ENCODE measurements around the gene SIGLEC12. TPM values are rescaled to one million over a fixed set of nuclear protein-coding genes. Genes with fewer than 3 reads are reported as not detected.

SIGLEC12 gene
- total and polyA plus RNA-seq, 9 of the 15 experiments (the other 6 are each of a cell fraction or from before 2014, with no cell fraction given) = 0.08 to 1.3 (median 0.54) TPM

DNA sequence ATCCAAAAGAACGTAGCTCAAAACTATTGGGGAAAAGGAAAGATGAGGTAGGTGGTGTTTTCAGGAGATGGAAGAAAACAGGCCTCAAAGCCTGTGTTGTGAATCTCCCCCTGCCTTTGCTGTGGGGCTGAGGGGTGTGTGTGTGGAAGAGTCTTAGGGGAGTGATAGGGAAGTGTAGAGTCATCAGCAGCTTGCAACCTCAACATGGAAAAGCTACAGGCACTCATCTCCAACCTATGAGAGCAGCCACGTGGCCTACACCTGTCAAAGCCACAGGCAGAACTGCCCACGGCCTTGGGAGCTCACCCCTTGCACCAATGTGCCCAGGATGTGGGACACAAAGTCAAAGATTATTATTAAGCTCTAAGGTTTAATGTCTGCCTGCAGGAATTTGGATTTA, 4.3 kb upstream of the SIGLEC12 start (continued):
- TF ChIP-seq, protein P1, sequence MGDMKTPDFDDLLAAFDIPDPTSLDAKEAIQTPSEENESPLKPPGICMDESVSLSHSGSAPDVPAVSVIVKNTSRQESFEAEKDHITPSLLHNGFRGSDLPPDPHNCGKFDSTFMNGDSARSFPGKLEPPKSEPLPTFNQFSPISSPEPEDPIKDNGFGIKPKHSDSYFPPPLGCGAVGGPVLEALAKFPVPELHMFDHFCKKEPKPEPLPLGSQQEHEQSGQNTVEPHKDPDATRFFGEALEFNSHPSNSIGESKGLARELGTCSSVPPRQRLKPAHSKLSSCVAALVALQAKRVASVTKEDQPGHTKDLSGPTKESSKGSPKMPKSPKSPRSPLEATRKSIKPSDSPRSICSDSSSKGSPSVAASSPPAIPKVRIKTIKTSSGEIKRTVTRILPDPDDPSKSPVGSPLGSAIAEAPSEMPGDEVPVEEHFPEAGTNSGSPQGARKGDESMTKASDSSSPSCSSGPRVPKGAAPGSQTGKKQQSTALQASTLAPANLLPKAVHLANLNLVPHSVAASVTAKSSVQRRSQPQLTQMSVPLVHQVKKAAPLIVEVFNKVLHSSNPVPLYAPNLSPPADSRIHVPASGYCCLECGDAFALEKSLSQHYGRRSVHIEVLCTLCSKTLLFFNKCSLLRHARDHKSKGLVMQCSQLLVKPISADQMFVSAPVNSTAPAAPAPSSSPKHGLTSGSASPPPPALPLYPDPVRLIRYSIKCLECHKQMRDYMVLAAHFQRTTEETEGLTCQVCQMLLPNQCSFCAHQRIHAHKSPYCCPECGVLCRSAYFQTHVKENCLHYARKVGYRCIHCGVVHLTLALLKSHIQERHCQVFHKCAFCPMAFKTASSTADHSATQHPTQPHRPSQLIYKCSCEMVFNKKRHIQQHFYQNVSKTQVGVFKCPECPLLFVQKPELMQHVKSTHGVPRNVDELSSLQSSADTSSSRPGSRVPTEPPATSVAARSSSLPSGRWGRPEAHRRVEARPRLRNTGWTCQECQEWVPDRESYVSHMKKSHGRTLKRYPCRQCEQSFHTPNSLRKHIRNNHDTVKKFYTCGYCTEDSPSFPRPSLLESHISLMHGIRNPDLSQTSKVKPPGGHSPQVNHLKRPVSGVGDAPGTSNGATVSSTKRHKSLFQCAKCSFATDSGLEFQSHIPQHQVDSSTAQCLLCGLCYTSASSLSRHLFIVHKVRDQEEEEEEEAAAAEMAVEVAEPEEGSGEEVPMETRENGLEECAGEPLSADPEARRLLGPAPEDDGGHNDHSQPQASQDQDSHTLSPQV (IDR thresholded peaks at IDR 0.05) = 0 out of 2 replicates have a peak, but pooled peaks have one; percentile 32
- TF ChIP-seq, protein P2, sequence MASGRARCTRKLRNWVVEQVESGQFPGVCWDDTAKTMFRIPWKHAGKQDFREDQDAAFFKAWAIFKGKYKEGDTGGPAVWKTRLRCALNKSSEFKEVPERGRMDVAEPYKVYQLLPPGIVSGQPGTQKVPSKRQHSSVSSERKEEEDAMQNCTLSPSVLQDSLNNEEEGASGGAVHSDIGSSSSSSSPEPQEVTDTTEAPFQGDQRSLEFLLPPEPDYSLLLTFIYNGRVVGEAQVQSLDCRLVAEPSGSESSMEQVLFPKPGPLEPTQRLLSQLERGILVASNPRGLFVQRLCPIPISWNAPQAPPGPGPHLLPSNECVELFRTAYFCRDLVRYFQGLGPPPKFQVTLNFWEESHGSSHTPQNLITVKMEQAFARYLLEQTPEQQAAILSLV (tag; IDR thresholded peaks at IDR 0.05) = no peak
- TF ChIP-seq ZNF124 (CRISPR knock-in tag; IDR thresholded peaks at IDR 0.05) (no peak), MEF2A (IDR thresholded peaks at IDR 0.05; ENCODE audit: control insufficient read depth, low read depth, low read length) (no peak), DMBX1 (CRISPR knock-in tag; IDR thresholded peaks at IDR 0.05; ENCODE audit: borderline replicate concordance) (peak; percentile 59; the same call in 1 of the 2 replicates), ZNF184 (CRISPR knock-in tag; IDR thresholded peaks at IDR 0.05) (no peak), SNIP1 (IDR thresholded peaks at IDR 0.05; ENCODE audit: low read depth) (no peak), MCM2 (IDR thresholded peaks at IDR 0.05; ENCODE audit: low read depth) (no peak), ZNF780A (CRISPR knock-in tag; IDR thresholded peaks at IDR 0.05) (no peak)
- TF ChIP-seq, protein P3, sequence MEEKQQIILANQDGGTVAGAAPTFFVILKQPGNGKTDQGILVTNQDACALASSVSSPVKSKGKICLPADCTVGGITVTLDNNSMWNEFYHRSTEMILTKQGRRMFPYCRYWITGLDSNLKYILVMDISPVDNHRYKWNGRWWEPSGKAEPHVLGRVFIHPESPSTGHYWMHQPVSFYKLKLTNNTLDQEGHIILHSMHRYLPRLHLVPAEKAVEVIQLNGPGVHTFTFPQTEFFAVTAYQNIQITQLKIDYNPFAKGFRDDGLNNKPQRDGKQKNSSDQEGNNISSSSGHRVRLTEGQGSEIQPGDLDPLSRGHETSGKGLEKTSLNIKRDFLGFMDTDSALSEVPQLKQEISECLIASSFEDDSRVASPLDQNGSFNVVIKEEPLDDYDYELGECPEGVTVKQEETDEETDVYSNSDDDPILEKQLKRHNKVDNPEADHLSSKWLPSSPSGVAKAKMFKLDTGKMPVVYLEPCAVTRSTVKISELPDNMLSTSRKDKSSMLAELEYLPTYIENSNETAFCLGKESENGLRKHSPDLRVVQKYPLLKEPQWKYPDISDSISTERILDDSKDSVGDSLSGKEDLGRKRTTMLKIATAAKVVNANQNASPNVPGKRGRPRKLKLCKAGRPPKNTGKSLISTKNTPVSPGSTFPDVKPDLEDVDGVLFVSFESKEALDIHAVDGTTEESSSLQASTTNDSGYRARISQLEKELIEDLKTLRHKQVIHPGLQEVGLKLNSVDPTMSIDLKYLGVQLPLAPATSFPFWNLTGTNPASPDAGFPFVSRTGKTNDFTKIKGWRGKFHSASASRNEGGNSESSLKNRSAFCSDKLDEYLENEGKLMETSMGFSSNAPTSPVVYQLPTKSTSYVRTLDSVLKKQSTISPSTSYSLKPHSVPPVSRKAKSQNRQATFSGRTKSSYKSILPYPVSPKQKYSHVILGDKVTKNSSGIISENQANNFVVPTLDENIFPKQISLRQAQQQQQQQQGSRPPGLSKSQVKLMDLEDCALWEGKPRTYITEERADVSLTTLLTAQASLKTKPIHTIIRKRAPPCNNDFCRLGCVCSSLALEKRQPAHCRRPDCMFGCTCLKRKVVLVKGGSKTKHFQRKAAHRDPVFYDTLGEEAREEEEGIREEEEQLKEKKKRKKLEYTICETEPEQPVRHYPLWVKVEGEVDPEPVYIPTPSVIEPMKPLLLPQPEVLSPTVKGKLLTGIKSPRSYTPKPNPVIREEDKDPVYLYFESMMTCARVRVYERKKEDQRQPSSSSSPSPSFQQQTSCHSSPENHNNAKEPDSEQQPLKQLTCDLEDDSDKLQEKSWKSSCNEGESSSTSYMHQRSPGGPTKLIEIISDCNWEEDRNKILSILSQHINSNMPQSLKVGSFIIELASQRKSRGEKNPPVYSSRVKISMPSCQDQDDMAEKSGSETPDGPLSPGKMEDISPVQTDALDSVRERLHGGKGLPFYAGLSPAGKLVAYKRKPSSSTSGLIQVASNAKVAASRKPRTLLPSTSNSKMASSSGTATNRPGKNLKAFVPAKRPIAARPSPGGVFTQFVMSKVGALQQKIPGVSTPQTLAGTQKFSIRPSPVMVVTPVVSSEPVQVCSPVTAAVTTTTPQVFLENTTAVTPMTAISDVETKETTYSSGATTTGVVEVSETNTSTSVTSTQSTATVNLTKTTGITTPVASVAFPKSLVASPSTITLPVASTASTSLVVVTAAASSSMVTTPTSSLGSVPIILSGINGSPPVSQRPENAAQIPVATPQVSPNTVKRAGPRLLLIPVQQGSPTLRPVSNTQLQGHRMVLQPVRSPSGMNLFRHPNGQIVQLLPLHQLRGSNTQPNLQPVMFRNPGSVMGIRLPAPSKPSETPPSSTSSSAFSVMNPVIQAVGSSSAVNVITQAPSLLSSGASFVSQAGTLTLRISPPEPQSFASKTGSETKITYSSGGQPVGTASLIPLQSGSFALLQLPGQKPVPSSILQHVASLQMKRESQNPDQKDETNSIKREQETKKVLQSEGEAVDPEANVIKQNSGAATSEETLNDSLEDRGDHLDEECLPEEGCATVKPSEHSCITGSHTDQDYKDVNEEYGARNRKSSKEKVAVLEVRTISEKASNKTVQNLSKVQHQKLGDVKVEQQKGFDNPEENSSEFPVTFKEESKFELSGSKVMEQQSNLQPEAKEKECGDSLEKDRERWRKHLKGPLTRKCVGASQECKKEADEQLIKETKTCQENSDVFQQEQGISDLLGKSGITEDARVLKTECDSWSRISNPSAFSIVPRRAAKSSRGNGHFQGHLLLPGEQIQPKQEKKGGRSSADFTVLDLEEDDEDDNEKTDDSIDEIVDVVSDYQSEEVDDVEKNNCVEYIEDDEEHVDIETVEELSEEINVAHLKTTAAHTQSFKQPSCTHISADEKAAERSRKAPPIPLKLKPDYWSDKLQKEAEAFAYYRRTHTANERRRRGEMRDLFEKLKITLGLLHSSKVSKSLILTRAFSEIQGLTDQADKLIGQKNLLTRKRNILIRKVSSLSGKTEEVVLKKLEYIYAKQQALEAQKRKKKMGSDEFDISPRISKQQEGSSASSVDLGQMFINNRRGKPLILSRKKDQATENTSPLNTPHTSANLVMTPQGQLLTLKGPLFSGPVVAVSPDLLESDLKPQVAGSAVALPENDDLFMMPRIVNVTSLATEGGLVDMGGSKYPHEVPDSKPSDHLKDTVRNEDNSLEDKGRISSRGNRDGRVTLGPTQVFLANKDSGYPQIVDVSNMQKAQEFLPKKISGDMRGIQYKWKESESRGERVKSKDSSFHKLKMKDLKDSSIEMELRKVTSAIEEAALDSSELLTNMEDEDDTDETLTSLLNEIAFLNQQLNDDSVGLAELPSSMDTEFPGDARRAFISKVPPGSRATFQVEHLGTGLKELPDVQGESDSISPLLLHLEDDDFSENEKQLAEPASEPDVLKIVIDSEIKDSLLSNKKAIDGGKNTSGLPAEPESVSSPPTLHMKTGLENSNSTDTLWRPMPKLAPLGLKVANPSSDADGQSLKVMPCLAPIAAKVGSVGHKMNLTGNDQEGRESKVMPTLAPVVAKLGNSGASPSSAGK (IDR thresholded peaks at IDR 0.05) = peak; percentile 49

Measured in K562 (cell line).